Lung (tissue), 12 donors: ENCODE results near the gene LBR. TPM values are rescaled to one million over a fixed set of nuclear protein-coding genes. Genes with fewer than 3 reads are reported as not detected.

Experiments used
- ATAC-seq: fragments of 200-7000 bp; cut with Tn5 transposase; one replicate; pipeline ENCODE4 v1.9.1; 2020; ENCODE audit warnings: moderate number of reproducible peaks; ENCODE audit not compliant: insufficient read depth, low FRiP score
- DNase-seq, 3 donors: peaks; one replicate each; pipeline ENCODE4 v3.0.0-alpha.2; 2013 to 2017
- H3K27ac ChIP-seq, 2 donors: one replicate each; pipeline ENCODE4 v1.5.1; 2013; ENCODE audit warnings: mild to moderate bottlenecking in 2 of 2, moderate library complexity in 2 of 2, control low read depth in 1 of 2, inconsistent platforms in 1 of 2, low read depth in 1 of 2, low read length in 1 of 2
- H3K27me3 ChIP-seq, 3 donors: one replicate each; pipeline ENCODE4 v1.5.1; 2013; ENCODE audit warnings: low read length in 2 of 3; ENCODE audit not compliant: control insufficient read depth in 3 of 3, insufficient read depth in 3 of 3
- H3K36me3 ChIP-seq, 4 donors: one replicate each; pipeline ENCODE4 v1.5.1; 2013; ENCODE audit warnings: low read length in 4 of 4, mild to moderate bottlenecking in 1 of 4, moderate library complexity in 1 of 4; ENCODE audit not compliant: control insufficient read depth in 4 of 4, insufficient read depth in 4 of 4
- H3K4me1 ChIP-seq, 5 donors: one replicate each; pipeline ENCODE4 v1.5.1; 2013; ENCODE audit warnings: low read length in 5 of 5, mild to moderate bottlenecking in 2 of 5, moderate library complexity in 1 of 5; ENCODE audit not compliant: control insufficient read depth in 5 of 5, insufficient read depth in 5 of 5
- H3K4me3 ChIP-seq: one replicate; pipeline ENCODE4 v1.5.1; 2013; ENCODE audit warnings: mild to moderate bottlenecking, control low read depth, moderate library complexity
- H3K9ac ChIP-seq, 2 donors: one replicate each; pipeline ENCODE4 v1.5.1; 2013; ENCODE audit warnings: low read length in 2 of 2, control low read depth in 1 of 2; ENCODE audit not compliant: insufficient read depth in 1 of 2
- H3K9me3 ChIP-seq, 4 donors: one replicate each; pipeline ENCODE4 v1.5.1; 2013; ENCODE audit warnings: low read length in 3 of 4, mild to moderate bottlenecking in 1 of 4, moderate library complexity in 1 of 4; ENCODE audit not compliant: control insufficient read depth in 4 of 4, insufficient read depth in 3 of 4
- WGBS, 2 donors: extraction: QIAGEN DNeasy Blood & Tissue Kit; methylation state at CpG; one replicate each; pipeline ENCODE4 v1.1.7; 2013; 5-methylcytosine and 5-hydroxymethylcytosine counted together
- polyA plus RNA-seq, 2 donors: library from polyadenylated mRNA; stranded (reverse); fragments of 200-250 nt; gene quantifications; one replicate each; pipeline ENCODE4 v1.2.1, GENCODE V29; 2013
- total RNA-seq, 2 donors: library from RNA; depleted of rRNA in 1 of 2; stranded (reverse); fragments of >200 nt in 1 of 2; gene quantifications; one replicate each; pipeline ENCODE4 v1.2.1, GENCODE V29; 2014 to 2021
- TF ChIP-seq, protein P1 (sequence below): IDR thresholded peaks from 2 replicates; pipeline ENCODE4 v1.5.1; 2012; ENCODE audit warnings: mild to moderate bottlenecking; ENCODE audit errors: control extremely low read depth, extremely low read depth
- donor health status: control.
- donor health status: control.
- donor health status: Bipolar disorder and iron deficiency.
- donor health status: healthy.
- donor health status: DM: yes; HTN: yes; CAD: no.

LBR gene
- total and polyA plus RNA-seq, 4 donors, result 16.2 to 76.6 (median 42.1) TPM

GRCh38 chr1:225437710-225438437, 10.0 kb upstream of the LBR start:
- DNase-seq, result peak in 2 of 3 donors; percentile 32 to 62
- Histone ChIP-seq H3K27me3 (no peaks in the 10 kb centered on the region), H3K9me3 (no peaks in the 10 kb centered on the region), H3K9ac (no peak overlapping the region), H3K27ac (no peak overlapping the region), H3K4me3 (no peak overlapping the region), H3K4me1 (peaks cover 0 to 5% (median 0%) of the 10 kb centered on the region in 5 donors), H3K36me3 (no peaks in the 10 kb centered on the region)
- ATAC-seq, result no peak
- WGBS, 2 donors, result 86 to 89% methylated on average over 5 of the region's 5 CpGs
- TF ChIP-seq, protein P1, sequence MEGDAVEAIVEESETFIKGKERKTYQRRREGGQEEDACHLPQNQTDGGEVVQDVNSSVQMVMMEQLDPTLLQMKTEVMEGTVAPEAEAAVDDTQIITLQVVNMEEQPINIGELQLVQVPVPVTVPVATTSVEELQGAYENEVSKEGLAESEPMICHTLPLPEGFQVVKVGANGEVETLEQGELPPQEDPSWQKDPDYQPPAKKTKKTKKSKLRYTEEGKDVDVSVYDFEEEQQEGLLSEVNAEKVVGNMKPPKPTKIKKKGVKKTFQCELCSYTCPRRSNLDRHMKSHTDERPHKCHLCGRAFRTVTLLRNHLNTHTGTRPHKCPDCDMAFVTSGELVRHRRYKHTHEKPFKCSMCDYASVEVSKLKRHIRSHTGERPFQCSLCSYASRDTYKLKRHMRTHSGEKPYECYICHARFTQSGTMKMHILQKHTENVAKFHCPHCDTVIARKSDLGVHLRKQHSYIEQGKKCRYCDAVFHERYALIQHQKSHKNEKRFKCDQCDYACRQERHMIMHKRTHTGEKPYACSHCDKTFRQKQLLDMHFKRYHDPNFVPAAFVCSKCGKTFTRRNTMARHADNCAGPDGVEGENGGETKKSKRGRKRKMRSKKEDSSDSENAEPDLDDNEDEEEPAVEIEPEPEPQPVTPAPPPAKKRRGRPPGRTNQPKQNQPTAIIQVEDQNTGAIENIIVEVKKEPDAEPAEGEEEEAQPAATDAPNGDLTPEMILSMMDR, result no peak

- WGBS, 2 donors, result 76 to 77% methylated on average over 6 of the region's 6 CpGs
- ATAC-seq, result no peak
- Histone ChIP-seq H3K36me3 (no peaks in the 10 kb centered on the region), H3K4me1 (peaks cover 0 to under 1% (median 0%) of the 10 kb centered on the region in 5 donors), H3K4me3 (no peak overlapping the region), H3K9me3 (peaks cover 0 to 2% (median 0%) of the 10 kb centered on the region in 4 donors), H3K9ac (no peak overlapping the region), H3K27me3 (no peaks in the 10 kb centered on the region), H3K27ac (no peak overlapping the region)
- TF ChIP-seq, protein P1, result no peak
- DNase-seq, result no peak
Observed at GRCh38 chr1:225435957-225436392, 8.1 kb upstream of the LBR start.

DNA sequence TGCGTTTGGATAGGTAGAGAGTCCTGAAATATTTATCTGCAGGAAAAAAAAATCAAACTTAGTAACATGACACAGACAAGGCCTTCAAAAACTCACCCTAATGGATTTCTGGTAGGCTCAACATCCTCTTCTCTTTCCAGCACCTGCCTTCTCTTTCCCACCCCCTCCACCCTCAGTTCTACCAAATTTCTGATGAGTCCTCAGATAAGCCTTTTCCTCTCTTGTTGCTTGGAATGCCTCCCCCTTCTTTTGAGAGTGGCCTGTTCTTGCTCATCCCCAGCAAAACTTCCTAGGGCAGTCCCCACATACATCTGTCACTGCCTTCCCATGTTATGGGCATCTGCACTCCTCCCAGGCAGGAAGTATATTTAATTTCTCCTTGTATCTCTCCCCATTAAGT, 7.6 kb upstream of the LBR start:
- no peaks in the 10 kb centered on the region for H3K36me3 ChIP-seq
- H3K27ac ChIP-seq, result no peak overlapping the region
- WGBS, 2 donors, result 95 to 97% methylated on average over 1 of the region's 1 CpG
- DNase-seq, result no peak
- ATAC-seq, result no peak
- H3K9me3 ChIP-seq, result peaks cover 0 to 2% (median 0%) of the 10 kb centered on the region in 4 donors
- H3K27me3 ChIP-seq, result no peaks in the 10 kb centered on the region
- no peaks in the 10 kb centered on the region for H3K4me1 ChIP-seq
- no peak overlapping the region for H3K9ac ChIP-seq
- TF ChIP-seq, protein P1, result no peak
- H3K4me3 ChIP-seq, result no peak overlapping the region
